Gastrocnemius medialis (tissue), 4 donors: Measurements from ENCODE around the gene DLEC1. TPM values are rescaled to one million over a fixed set of nuclear protein-coding genes. Genes with fewer than 3 reads are reported as not detected.

ENCODE experiments used
- ATAC-seq, 2 donors: fragments of 150-250 bp; one replicate each; pipeline ENCODE4 v1.9.1; 2016
- DNase-seq, 2 donors: peaks; one replicate each; pipeline ENCODE4 v3.0.0-alpha.2; 2019
- H3K27ac ChIP-seq, 4 donors: fragments of 200-600 bp; sonication (generic); 1 replicate in 1 of 4; 2 replicates in 3 of 4; pipeline ENCODE4 v1.5.1; 2016 to 2018; ENCODE audit warnings: mild to moderate bottlenecking in 2 of 4, moderate library complexity in 1 of 4
- H3K27me3 ChIP-seq, 3 donors: fragments of 200-600 bp; sonication (generic) in 2 of 3; 1 replicate in 1 of 3; 2 replicates in 2 of 3; pipeline versions ENCODE4 v1.5.1 to v1.6.0; 2016 to 2019; ENCODE audit warnings: mild to moderate bottlenecking in 1 of 3, moderate library complexity in 1 of 3
- H3K36me3 ChIP-seq, 2 donors: fragments of 200-600 bp; sonication (generic) in 1 of 2; one replicate each; pipeline ENCODE4 v1.5.1; 2017 to 2018
- H3K4me1 ChIP-seq, 2 donors: fragments of 200-600 bp; sonication (generic) in 1 of 2; one replicate each; pipeline ENCODE4 v1.5.1; 2016 to 2017; ENCODE audit warnings: mild to moderate bottlenecking in 2 of 2
- H3K4me3 ChIP-seq, 4 donors: fragments of 200-600 bp; sonication (generic) in 3 of 4; 1 replicate in 1 of 4; 2 replicates in 3 of 4; pipeline ENCODE4 v1.5.1; 2016 to 2019; ENCODE audit warnings: mild to moderate bottlenecking in 2 of 4
- H3K9me3 ChIP-seq, 3 donors: fragments of 200-600 bp; sonication (generic) in 2 of 3; 1 replicate in 1 of 3; 2 replicates in 2 of 3; pipeline ENCODE4 v1.5.1; 2016 to 2019
- POLR2A ChIP-seq, 2 donors: fragments of 450-650 bp; IDR thresholded peaks; one replicate each; pipeline ENCODE4 v1.6.1; 2017; ENCODE audit warnings: antibody characterized with exemption in 2 of 2, mild to moderate bottlenecking in 2 of 2, moderate library complexity in 2 of 2
- in situ Hi-C, 4 donors: fragments of 200-750 bp; cut with MboI; loops; one replicate each; pipeline versions ENCODE4 v1.15.0 to v1.8.0; 2017; ENCODE audit warnings: low sequenced_read_pairs in 4 of 4
- intact Hi-C: fragments of 100-400 bp; cut with DNase I; formaldehyde crosslinking; loops from one replicate; pipeline ENCODE4 v1.15.1; 2023; ENCODE audit warnings: low total_unique reads
- total RNA-seq, 4 donors: library from RNA; depleted of rRNA; stranded (reverse); fragments of >200 nt; gene quantifications; one replicate each; pipeline versions ENCODE4 v1.1.0 to v1.2.3, GENCODE V29; 2016
- TF ChIP-seq, protein P1 (sequence below), 5 experiments: fragments of 450-650 bp in 3 of 5; fragments of 200-600 bp in 2 of 5; sonication (generic) in 2 of 5; IDR thresholded peaks in 4 of 5; conservative IDR thresholded peaks in 1 of 5; 1 replicate in 4 of 5; 2 replicates in 1 of 5; pipeline ENCODE4 v1.5.1; 2016 to 2019; ENCODE audit warnings: antibody characterized with exemption in 5 of 5, mild to moderate bottlenecking in 3 of 5, moderate library complexity in 3 of 5

DLEC1 gene
- total RNA-seq, 4 donors from 2014 or later: not detected

DNA sequence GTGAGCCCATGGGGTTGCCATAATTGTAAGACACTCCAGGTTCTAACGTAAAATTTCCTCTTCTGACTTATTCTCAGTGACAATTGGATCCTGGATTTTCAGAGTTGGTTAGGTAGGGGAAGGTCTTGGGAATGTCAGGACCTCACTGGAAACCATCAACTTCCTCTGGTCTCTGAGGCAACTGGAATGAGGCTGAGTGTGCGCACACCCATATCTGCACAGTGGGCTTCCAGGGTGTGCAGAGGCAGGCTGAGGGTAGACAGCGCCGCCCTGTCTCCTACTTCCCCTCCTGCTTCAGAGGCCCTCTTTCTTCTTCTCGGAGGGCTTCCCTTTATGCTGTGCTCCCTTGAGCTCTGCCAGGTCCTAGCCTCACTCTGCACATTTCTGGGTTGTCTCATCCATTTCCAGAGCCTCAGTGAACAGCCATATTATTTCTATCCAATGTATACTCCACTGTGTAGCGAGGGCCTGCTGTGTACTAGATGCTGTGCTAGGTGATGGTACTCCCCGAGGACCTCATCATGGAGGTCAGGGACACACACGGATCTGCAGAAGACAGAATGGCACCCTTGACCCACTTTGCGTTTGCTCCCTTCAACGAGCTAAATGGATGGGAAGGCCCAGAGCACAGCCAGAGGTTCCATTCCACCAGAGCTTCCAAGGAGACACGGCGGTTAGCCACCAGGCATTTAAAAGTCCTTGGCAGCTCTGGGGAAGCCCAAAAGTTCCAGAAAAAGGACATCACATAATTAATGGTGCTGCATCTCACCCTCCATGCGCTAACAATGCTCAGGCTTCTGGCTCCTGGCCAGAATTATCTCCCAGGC lies 79.6 kb downstream of the DLEC1 start:
- ATAC-seq (no peak), DNase-seq (peak in 1 of 2 donors; percentile 3)
- Histone ChIP-seq H3K9me3 (no peaks in the 10 kb centered on the region), H3K36me3 (peaks cover 0 to 30% of the 10 kb centered on the region in 2 donors), H3K27ac (no peak overlapping the region), H3K27me3 (no peaks in the 10 kb centered on the region), H3K4me1 (no peaks in the 10 kb centered on the region), H3K4me3 (no peak overlapping the region)
- intact Hi-C loops (no loop called here), in situ Hi-C loops (no loop called here)
- TF ChIP-seq, protein P1, sequence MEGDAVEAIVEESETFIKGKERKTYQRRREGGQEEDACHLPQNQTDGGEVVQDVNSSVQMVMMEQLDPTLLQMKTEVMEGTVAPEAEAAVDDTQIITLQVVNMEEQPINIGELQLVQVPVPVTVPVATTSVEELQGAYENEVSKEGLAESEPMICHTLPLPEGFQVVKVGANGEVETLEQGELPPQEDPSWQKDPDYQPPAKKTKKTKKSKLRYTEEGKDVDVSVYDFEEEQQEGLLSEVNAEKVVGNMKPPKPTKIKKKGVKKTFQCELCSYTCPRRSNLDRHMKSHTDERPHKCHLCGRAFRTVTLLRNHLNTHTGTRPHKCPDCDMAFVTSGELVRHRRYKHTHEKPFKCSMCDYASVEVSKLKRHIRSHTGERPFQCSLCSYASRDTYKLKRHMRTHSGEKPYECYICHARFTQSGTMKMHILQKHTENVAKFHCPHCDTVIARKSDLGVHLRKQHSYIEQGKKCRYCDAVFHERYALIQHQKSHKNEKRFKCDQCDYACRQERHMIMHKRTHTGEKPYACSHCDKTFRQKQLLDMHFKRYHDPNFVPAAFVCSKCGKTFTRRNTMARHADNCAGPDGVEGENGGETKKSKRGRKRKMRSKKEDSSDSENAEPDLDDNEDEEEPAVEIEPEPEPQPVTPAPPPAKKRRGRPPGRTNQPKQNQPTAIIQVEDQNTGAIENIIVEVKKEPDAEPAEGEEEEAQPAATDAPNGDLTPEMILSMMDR (IDR thresholded peaks at IDR 0.05 in 4 of 5, conservative IDR thresholded peaks at IDR 0.05 in 1 of 5): no peak
- no peak for TF ChIP-seq POLR2A (IDR thresholded peaks at IDR 0.05)

GRCh38 chr3:38119248-38119544 lies 80.2 kb downstream of the DLEC1 start:
- Histone ChIP-seq H3K9me3 (no peaks in the 10 kb centered on the region), H3K36me3 (peaks cover 0 to 36% of the 10 kb centered on the region in 2 donors), H3K4me1 (no peaks in the 10 kb centered on the region), H3K4me3 (no peak overlapping the region), H3K27me3 (no peaks in the 10 kb centered on the region), H3K27ac (no peak overlapping the region)
- intact Hi-C loops: no loop called here
- DNase-seq (peak in 1 of 2 donors; percentile 8), ATAC-seq (no peak)
- in situ Hi-C loops: no loop called here
- no peak for TF ChIP-seq POLR2A (IDR thresholded peaks at IDR 0.05)
- TF ChIP-seq, protein P1 (IDR thresholded peaks at IDR 0.05 in 4 of 5, conservative IDR thresholded peaks at IDR 0.05 in 1 of 5): no peak

DNA sequence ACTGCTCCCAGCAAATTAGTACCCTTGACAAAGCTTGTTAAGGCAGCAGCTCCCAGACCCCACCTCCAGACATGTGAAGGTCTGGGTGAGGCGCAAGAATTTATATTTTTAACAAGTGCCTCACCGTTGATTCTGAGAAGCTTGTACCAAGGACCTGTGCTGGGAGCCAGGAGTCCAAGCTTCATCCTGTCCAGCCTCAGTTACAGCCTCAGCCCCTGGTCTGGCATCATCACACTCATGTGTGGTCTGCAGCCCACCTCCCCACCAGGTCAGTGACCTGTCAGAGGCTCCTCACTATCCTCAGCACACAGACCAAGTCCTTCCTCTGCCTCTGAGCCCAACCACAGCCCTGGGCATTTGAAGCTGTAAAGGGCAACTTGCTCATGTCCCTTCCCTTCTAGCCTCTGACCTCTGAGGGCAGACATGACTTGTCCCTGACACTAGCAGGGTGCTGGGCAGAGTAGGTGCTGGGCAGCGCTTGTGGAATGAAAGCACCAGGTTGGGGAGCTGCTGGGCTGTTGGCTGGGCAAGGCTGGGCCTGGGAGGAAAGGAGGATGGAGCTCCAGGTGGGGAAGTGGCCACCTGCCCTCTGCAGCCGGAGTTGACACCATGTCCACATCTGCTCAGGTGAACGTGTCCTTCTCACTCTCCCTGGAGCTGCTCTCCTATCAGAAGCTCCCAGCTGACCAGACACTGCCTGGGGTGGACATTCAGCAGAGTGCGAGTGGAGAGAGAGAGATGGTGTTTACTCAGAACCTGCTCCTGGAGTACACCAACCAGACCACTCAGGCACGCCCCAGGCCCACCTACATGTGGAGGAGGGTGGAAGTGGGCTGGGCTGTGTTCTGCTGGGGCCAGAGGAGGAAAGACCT lies 81.0 kb downstream of the DLEC1 start:
- Histone ChIP-seq H3K4me3 (no peak overlapping the region), H3K4me1 (no peaks in the 10 kb centered on the region), H3K27me3 (no peaks in the 10 kb centered on the region), H3K27ac (no peak overlapping the region), H3K9me3 (no peaks in the 10 kb centered on the region), H3K36me3 (peaks cover 0 to 44% of the 10 kb centered on the region in 2 donors)
- in situ Hi-C loops: no loop called here
- intact Hi-C loops: no loop called here
- no peak for TF ChIP-seq POLR2A (IDR thresholded peaks at IDR 0.05)
- TF ChIP-seq, protein P1 (IDR thresholded peaks at IDR 0.05 in 4 of 5, conservative IDR thresholded peaks at IDR 0.05 in 1 of 5): no peak
- ATAC-seq: no peak
- DNase-seq: peak in 1 of 2 donors; percentile 7

DNA sequence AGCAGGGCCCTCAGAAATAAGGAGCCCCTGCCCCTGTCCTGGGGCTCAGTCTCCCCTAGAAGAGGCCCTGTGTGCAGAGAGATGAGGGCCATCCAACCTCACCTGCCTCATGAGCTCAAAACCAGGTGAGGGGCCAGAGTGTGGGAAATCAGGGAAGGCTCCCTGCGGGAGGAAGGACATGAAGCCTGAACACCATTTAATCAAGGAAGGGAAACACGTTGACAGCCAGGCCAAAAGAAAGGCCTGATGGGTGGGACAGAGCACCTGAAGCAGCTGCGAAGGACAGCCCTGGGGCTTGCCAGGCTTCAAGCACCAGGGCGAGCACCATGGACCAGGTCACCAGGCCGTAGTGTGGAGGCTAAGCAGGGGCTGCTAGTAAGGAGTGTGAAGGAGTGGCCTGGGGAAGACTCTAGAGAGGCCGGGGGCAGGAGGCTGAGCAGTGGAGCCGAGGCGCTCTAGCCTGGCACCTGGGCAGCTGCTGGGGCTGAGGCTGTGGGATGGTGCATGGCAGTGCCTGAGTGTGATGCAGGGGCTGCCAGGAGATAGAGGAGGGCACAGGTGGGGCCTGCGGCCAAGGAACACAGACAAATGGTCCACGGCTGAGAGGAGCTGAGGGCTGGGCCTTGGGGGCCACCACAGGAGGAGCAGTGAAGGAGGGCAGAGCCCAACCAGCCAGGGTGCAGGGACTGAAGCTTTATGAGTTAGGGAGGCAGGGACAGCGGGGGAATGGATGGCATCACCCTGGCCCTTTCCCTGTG lies 81.9 kb downstream of the DLEC1 start:
- TF ChIP-seq, protein P1 (IDR thresholded peaks at IDR 0.05 in 4 of 5, conservative IDR thresholded peaks at IDR 0.05 in 1 of 5): no peak
- no peak for TF ChIP-seq POLR2A (IDR thresholded peaks at IDR 0.05)
- in situ Hi-C loops (no loop called here), intact Hi-C loops (no loop called here)
- DNase-seq (no peak), ATAC-seq (no peak)
- no peaks in the 10 kb centered on the region for H3K27me3 ChIP-seq
- H3K9me3 ChIP-seq: no peaks in the 10 kb centered on the region
- H3K27ac ChIP-seq: no peak overlapping the region
- peaks cover 0 to 53% of the 10 kb centered on the region in 2 donors for H3K36me3 ChIP-seq
- H3K4me3 ChIP-seq: no peak overlapping the region
- no peaks in the 10 kb centered on the region for H3K4me1 ChIP-seq
